HepG2 (cell line): ENCODE data around the gene XIAP. TPM values are rescaled to one million over a fixed set of nuclear protein-coding genes. Genes with fewer than 3 reads are reported as not detected.

Experiments used
- AGO1 ChIP-seq: fragments of 200-400 bp; formaldehyde crosslinking; IDR thresholded peaks from 2 replicates; pipeline ENCODE4 v1.6.1; 2017; ENCODE audit warnings: mild to moderate bottlenecking, low read depth, low read length, moderate library complexity; ENCODE audit not compliant: poor library complexity, severe bottlenecking
- CERS6 ChIP-seq: sonication (generic); formaldehyde crosslinking; IDR thresholded peaks from 2 replicates; pipeline ENCODE4 v1.5.0; 2020; ENCODE audit warnings: missing genetic modification reagents
- DR1 ChIP-seq: sonication (generic); formaldehyde crosslinking; IDR thresholded peaks from 2 replicates; pipeline ENCODE4 v1.8.0; 2021; ENCODE audit warnings: mild to moderate bottlenecking, missing genetic modification reagents, inconsistent platforms
- HNF1A ChIP-seq, 2 experiments: sonication (generic) in 1 of 2; formaldehyde crosslinking in 1 of 2; IDR thresholded peaks; 2 replicates each; pipeline versions ENCODE4 v1.4.0 to v1.6.1; 2016 to 2020; ENCODE audit warnings: borderline replicate concordance in 1 of 2, low read depth in 1 of 2, mild to moderate bottlenecking in 1 of 2, missing genetic modification reagents in 1 of 2
- KAT8 ChIP-seq: IDR thresholded peaks from 2 replicates; pipeline ENCODE4 v1.6.1; 2016; ENCODE audit warnings: missing genetic modification reagents, missing compliant biosample characterization
- KDM5B ChIP-seq: sonication (generic); formaldehyde crosslinking; IDR thresholded peaks from 2 replicates; pipeline ENCODE4 v1.4.0; 2020; ENCODE audit warnings: missing genetic modification reagents, mild to moderate bottlenecking, borderline replicate concordance
- MXD1 ChIP-seq: sonication (generic); formaldehyde crosslinking; IDR thresholded peaks from 2 replicates; pipeline ENCODE4 v1.4.0; 2020; ENCODE audit warnings: mild to moderate bottlenecking, missing genetic modification reagents
- NCOR1 ChIP-seq: fragments of 200-600 bp; sonication (generic); IDR thresholded peaks from 2 replicates; pipeline ENCODE4 v1.7.0; 2017; ENCODE audit warnings: antibody characterized with exemption, low read length, borderline replicate concordance
- NFE2L1 ChIP-seq: sonication (generic); formaldehyde crosslinking; IDR thresholded peaks from 2 replicates; pipeline ENCODE4 v1.4.0; 2020; ENCODE audit warnings: missing genetic modification reagents, mild to moderate bottlenecking, borderline replicate concordance
- NRL ChIP-seq: sonication (generic); formaldehyde crosslinking; IDR thresholded peaks from 2 replicates; pipeline ENCODE4 v1.5.0; 2020; ENCODE audit warnings: missing genetic modification reagents, mild to moderate bottlenecking, moderate library complexity, borderline replicate concordance
- SMC3 ChIP-seq: IDR thresholded peaks from 2 replicates; pipeline ENCODE4 v1.6.1; 2011; ENCODE audit warnings: low read length, improper control_type of control experiment
- SRF ChIP-seq: IDR thresholded peaks from 2 replicates; pipeline ENCODE4 v1.6.1; 2011; ENCODE audit warnings: mild to moderate bottlenecking, low read depth, low read length, moderate library complexity
- SRSF1 ChIP-seq: fragments of 200-400 bp; formaldehyde crosslinking; optimal IDR thresholded peaks from 2 replicates; pipeline ENCODE3; 2017; ENCODE audit warnings: mild to moderate bottlenecking, low read depth, low read length, moderate library complexity
- ZBTB33 ChIP-seq: sonication (generic); formaldehyde crosslinking; IDR thresholded peaks from 2 replicates; pipeline ENCODE4 v1.4.0; 2020; ENCODE audit warnings: missing genetic modification reagents
- ZFX ChIP-seq: sonication (generic); formaldehyde crosslinking; IDR thresholded peaks from 2 replicates; pipeline ENCODE4 v1.4.0; 2020; ENCODE audit warnings: mild to moderate bottlenecking, low read depth, missing genetic modification reagents, moderate library complexity
- ZKSCAN1 ChIP-seq: fragments of 150-350 bp; IDR thresholded peaks from 2 replicates; pipeline ENCODE4 v1.6.1; 2014; ENCODE audit warnings: low read length
- ZNF136 ChIP-seq: sonication (generic); formaldehyde crosslinking; IDR thresholded peaks from 2 replicates; pipeline ENCODE4 v1.8.1; 2022; ENCODE audit warnings: low read depth, mild to moderate bottlenecking, moderate library complexity, missing genetic modification reagents
- ZNF564 ChIP-seq: sonication (generic); formaldehyde crosslinking; IDR thresholded peaks from 2 replicates; pipeline ENCODE4 v1.8.1; 2023; ENCODE audit warnings: mild to moderate bottlenecking, missing genetic modification reagents
- ZNF567 ChIP-seq: sonication (generic); formaldehyde crosslinking; IDR thresholded peaks from 2 replicates; pipeline ENCODE4 v1.8.1; 2023; ENCODE audit warnings: mild to moderate bottlenecking, missing genetic modification reagents, borderline replicate concordance
- ZNF709 ChIP-seq: sonication (generic); formaldehyde crosslinking; IDR thresholded peaks from 2 replicates; pipeline ENCODE4 v1.5.0; 2020; ENCODE audit warnings: mild to moderate bottlenecking, missing genetic modification reagents
- ZNF790 ChIP-seq: sonication (generic); formaldehyde crosslinking; IDR thresholded peaks from 2 replicates; pipeline ENCODE4 v1.8.0; 2022; ENCODE audit warnings: missing genetic modification reagents, mild to moderate bottlenecking, borderline replicate concordance
- polyA plus RNA-seq, 8 experiments: library from polyadenylated mRNA; depleted of rRNA in 3 of 8; stranded (reverse) in 7 of 8; unstranded in 1 of 8; fragments of >200 nt; fragmentation: Illumina TruSeq in 4 of 8; extraction: Trizol in 4 of 8; gene quantifications; 2 replicates each; pipeline versions ENCODE4 v1.2.1 to v1.2.3, GENCODE V29; 2011 to 2016; ENCODE audit warnings: low read depth in 4 of 8, missing spikeins in 1 of 8, mixed read lengths in 1 of 8; ENCODE audit not compliant: insufficient read depth in 1 of 8
- total RNA-seq, 5 experiments: library from RNA; depleted of rRNA; stranded (reverse); fragments of >200 nt; fragmentation: Illumina TruSeq; extraction: Trizol; gene quantifications; 2 replicates each; pipeline ENCODE4 v1.2.3, GENCODE V29; 2016; ENCODE audit warnings: low read depth in 1 of 5

Gene XIAP
- total and polyA plus RNA-seq, 2 of the 13 experiments (the other 11 are each of a cell fraction or from before 2014, with no cell fraction given) = 12.9 to 29.5 TPM

GRCh38 chrX:123859846-123860838 is at the start of gene XIAP (continued):
- no peak for TF ChIP-seq ZNF136 (CRISPR knock-in tag)
- no peak for TF ChIP-seq ZNF790
- TF ChIP-seq KAT8 (CRISPR knock-in tag) = no peak
- TF ChIP-seq ZNF564 = no peak
- TF ChIP-seq ZBTB33 (CRISPR knock-in tag) = no peak
- no peak for TF ChIP-seq NFE2L1 (CRISPR knock-in tag)
- no peak for TF ChIP-seq AGO1
- TF ChIP-seq SMC3 = no peak
- no peak for TF ChIP-seq SRF
- no peak for TF ChIP-seq NCOR1
- no peak for TF ChIP-seq ZNF567 (CRISPR knock-in tag)
- peak; percentile 44; the same call in 1 of the 2 replicates for TF ChIP-seq DR1
- no peak for TF ChIP-seq ZNF709
- no peak for TF ChIP-seq HNF1A (IDR thresholded peaks at IDR 0.05; ENCODE audit: low read depth)
- no peak for TF ChIP-seq HNF1A (CRISPR knock-in tag; IDR thresholded peaks at IDR 0.05; ENCODE audit: borderline replicate concordance)
- no peak for TF ChIP-seq MXD1 (CRISPR knock-in tag)
- TF ChIP-seq SRSF1 = no peak
- peak; percentile 51; the same call in 1 of the 2 replicates for TF ChIP-seq KDM5B (CRISPR knock-in tag)
- TF ChIP-seq NRL (CRISPR knock-in tag) = no peak
- no peak for TF ChIP-seq ZKSCAN1
- peak; percentile 77 for TF ChIP-seq ZFX (CRISPR knock-in tag)
- no peak for TF ChIP-seq CERS6 (CRISPR knock-in tag)
